Parietal lobe (tissue), 1 donor: Measurements from ENCODE around the gene DHRS4. TPM values are rescaled to one million over a fixed set of nuclear protein-coding genes. Genes with fewer than 3 reads are reported as not detected.

Experiments
- total RNA-seq: library from RNA; depleted of rRNA; stranded (reverse); fragments of >200 nt; gene quantifications from one replicate; pipeline ENCODE4 v1.2.3, GENCODE V29; 2014

DHRS4 gene
- 6.3 TPM for total RNA-seq

DNA sequence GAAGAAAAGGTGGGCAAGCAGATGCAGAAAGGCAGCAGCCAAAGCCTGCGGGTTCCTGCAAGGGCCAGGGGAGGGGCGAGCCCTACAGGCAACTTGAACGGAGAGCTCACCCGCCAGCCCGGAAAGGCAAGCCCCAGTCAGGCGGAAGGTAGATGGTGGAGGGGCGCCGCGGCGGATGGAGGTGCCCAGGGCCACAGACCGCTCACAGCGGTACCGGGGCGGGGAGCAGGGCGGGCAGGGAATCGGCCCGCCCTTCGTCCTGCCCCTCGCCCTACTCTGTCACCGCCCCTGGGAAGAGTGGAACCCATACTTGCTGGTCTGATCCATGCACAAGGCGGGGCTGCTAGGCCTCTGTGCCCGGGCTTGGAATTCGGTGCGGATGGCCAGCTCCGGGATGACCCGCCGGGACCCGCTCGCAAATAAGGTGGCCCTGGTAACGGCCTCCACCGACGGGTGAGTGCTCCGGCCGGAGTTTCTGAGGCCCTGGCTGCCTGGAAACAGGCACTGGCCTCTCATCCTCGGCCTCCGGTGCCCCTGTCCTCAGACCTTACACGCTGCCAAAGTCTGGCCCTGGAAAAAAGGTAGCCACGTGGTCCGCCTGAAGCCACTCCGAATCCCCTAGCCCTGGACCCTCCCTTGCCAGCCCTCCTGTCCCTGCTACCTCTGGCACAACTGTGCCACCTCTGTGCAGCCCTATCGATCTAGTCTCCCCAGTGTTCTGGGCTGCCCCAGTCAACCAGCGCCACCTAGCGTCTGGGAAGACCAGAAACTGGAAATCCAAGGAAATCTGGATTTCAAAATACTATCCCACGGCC, at the start of gene DHRS4:
Gene DHRS4 (plus strand): TSS at position 307 of the 815 bp plus-strand sequence. CDS start 19 bp downstream, at position 326.

GRCh38 chr14:23988607-23989363, 35.2 kb downstream of the DHRS4 start, which contains the start of gene DHRS4L2:
TSS of gene DHRS4L2 (plus strand) at chr14:23988929. CDS start at chr14:23988948, 19 bp downstream.

Other genes starting within 250 kb of the DHRS4 start
- gene DHRS4L2, start 35.2 kb downstream of the DHRS4 start, total RNA-seq: 4.4 TPM
- gene CARMIL3, start 98.2 kb downstream of the DHRS4 start, total RNA-seq: 51.6 TPM
- gene CPNE6, start 117.8 kb downstream of the DHRS4 start, total RNA-seq: 27.2 TPM
- 2.2 TPM for gene PCK2, start 140.5 kb downstream of the DHRS4 start, total RNA-seq
- gene DCAF11, start 161.0 kb downstream of the DHRS4 start, total RNA-seq: 64.2 TPM
- gene NRL, start 161.2 kb downstream of the DHRS4 start, total RNA-seq: 2.2 TPM
- 0.94 TPM for gene FITM1, start 176.9 kb downstream of the DHRS4 start, total RNA-seq
- gene PSME1, start 182.4 kb downstream of the DHRS4 start, total RNA-seq: 23.2 TPM
- gene EMC9, start 187.8 kb downstream of the DHRS4 start, total RNA-seq: 10.0 TPM
- 22.2 TPM for gene PSME2, start 192.8 kb downstream of the DHRS4 start, total RNA-seq
- gene RNF31, start 193.7 kb downstream of the DHRS4 start, total RNA-seq: 38.5 TPM
- 17.5 TPM for gene IRF9, start 207.5 kb downstream of the DHRS4 start, total RNA-seq
- gene REC8, start 218.3 kb downstream of the DHRS4 start, total RNA-seq: 33.8 TPM
- gene IPO4, start 235.0 kb downstream of the DHRS4 start, total RNA-seq: 18.2 TPM
- 20.7 TPM for gene TM9SF1, start 241.7 kb downstream of the DHRS4 start, total RNA-seq